GM12878 (cell line): ENCODE measurements around the gene PPP1R15A. TPM values are rescaled to one million over a fixed set of nuclear protein-coding genes. Genes with fewer than 3 reads are reported as not detected.
A peak's percentile ranks its signal among the peaks of the same experiment; 100 is the strongest.

Experiments
- ATAC-seq: fragments of 200-7000 bp; cut with Tn5 transposase; 3 replicates; pipeline ENCODE4 v1.9.1; 2020; ENCODE audit warnings: mild to moderate bottlenecking, moderate library complexity
- BruUV-seq: library from RNA; stranded (reverse); fragments of 400-500 nt; replicated peaks from 2 replicates; lab custom pipeline; 2021; lab: Mats Ljungman, UMichigan
- CTCF ChIA-PET: fragments of 300-600 bp; sonication (Branson Sonifier 250); formaldehyde crosslinking; extraction: SDS; loops from one replicate; lab custom pipeline; 2021; ENCODE audit warnings: inconsistent platforms; lab: Yijun Ruan, JAX
- POLR2A ChIA-PET: fragments of 350-600 bp; formaldehyde crosslinking; extraction: SDS; loops from one replicate; lab custom pipeline; 2021; ENCODE audit warnings: inconsistent platforms; lab: Charles Lee
- RAD21 ChIA-PET: fragments of 300-600 bp; sonication (Branson Sonifier 250); formaldehyde crosslinking; loops from one replicate; lab custom pipeline; 2023; ENCODE audit warnings: antibody characterized with exemption; ENCODE audit not compliant: unreplicated experiment; lab: Charles Lee
- SMC1A ChIA-PET: fragments of 300-600 bp; sonication (Branson Sonifier 250); formaldehyde crosslinking; loops from one replicate; lab custom pipeline; 2023; ENCODE audit not compliant: unreplicated experiment, uncharacterized antibody; lab: Charles Lee
- DNase-seq: peaks from one replicate; pipeline ENCODE4 v3.0.0-alpha.2; 2011; ENCODE audit warnings: low read depth, low spot score
- FAIRE-seq: peaks from 3 replicates; lab custom pipeline; 2011; peaks lifted over from hg19 to GRCh38; lab: Jason Lieb, UNC
- H2AFZ ChIP-seq: 2 replicates; pipeline ENCODE4 v1.6.0; 2011; ENCODE audit warnings: low read depth, low read length, control low read depth; ENCODE audit not compliant: control insufficient read depth
- H3K27ac ChIP-seq: 2 replicates; pipeline ENCODE4 v1.5.1; 2011; ENCODE audit warnings: control low read depth; ENCODE audit not compliant: control insufficient read depth, insufficient read depth
- H3K27me3 ChIP-seq, 2 experiments: replicated peaks in 1 of 2; 2 replicates each; pipeline versions ENCODE4 v1.6.0 to v1.6.1; 2011; ENCODE audit warnings: low read length in 1 of 2; ENCODE audit not compliant: control insufficient read depth in 2 of 2, insufficient read depth in 2 of 2
- H3K36me3 ChIP-seq, 2 experiments: 2 replicates each; pipeline ENCODE4 v1.5.1; 2011; ENCODE audit warnings: low read length in 1 of 2; ENCODE audit not compliant: control insufficient read depth in 2 of 2, insufficient read depth in 2 of 2
- H3K4me1 ChIP-seq: 2 replicates; pipeline ENCODE4 v1.6.1; 2011; ENCODE audit warnings: mild to moderate bottlenecking, low read length, moderate library complexity, mixed read lengths; ENCODE audit not compliant: control insufficient read depth, insufficient read depth
- H3K4me2 ChIP-seq: 2 replicates; pipeline ENCODE4 v1.6.0; 2011; ENCODE audit warnings: control low read depth; ENCODE audit not compliant: control insufficient read depth, insufficient read depth
- H3K4me3 ChIP-seq: fragments of 200-600 bp; sonication (generic); 2 replicates; pipeline ENCODE4 v1.5.1; 2016
- H3K79me2 ChIP-seq: 2 replicates; pipeline ENCODE4 v1.6.0; 2011; ENCODE audit warnings: low read length; ENCODE audit not compliant: control insufficient read depth, insufficient read depth
- H3K9ac ChIP-seq: 2 replicates; pipeline ENCODE4 v1.8.0; 2011; ENCODE audit warnings: low read length, control low read depth, mixed read lengths; ENCODE audit not compliant: control insufficient read depth, insufficient read depth
- H3K9me3 ChIP-seq: replicated peaks from 3 replicates; pipeline ENCODE4 v1.5.1; 2011; ENCODE audit warnings: mild to moderate bottlenecking, low read length; ENCODE audit not compliant: control insufficient read depth, insufficient read depth
- H4K20me1 ChIP-seq: 2 replicates; pipeline ENCODE4 v1.6.0; 2011; ENCODE audit not compliant: control insufficient read depth, insufficient read depth
- IKZF1 ChIP-seq: fragments of 450-650 bp; conservative IDR thresholded peaks from 2 replicates; pipeline ENCODE4 v1.6.1; 2017; ENCODE audit warnings: antibody characterized with exemption, mild to moderate bottlenecking
- PAX5 ChIP-seq: IDR thresholded peaks from 2 replicates; pipeline ENCODE4 v1.6.1; 2011; ENCODE audit warnings: low read depth, low read length, borderline replicate concordance
- POLR2AphosphoS5 ChIP-seq: IDR thresholded peaks from 2 replicates; pipeline ENCODE4 v1.6.1; 2011; ENCODE audit warnings: mild to moderate bottlenecking, low read length, inconsistent platforms
- POU2F2 ChIP-seq: IDR thresholded peaks from 3 replicates; pipeline ENCODE4 v1.6.1; 2011; ENCODE audit warnings: low read depth, mild to moderate bottlenecking, low read length, borderline replicate concordance
- TBL1XR1 ChIP-seq: IDR thresholded peaks from 2 replicates; pipeline ENCODE4 v1.6.1; 2012; ENCODE audit warnings: low read depth, low read length, improper control_type of control experiment
- YBX1 ChIP-seq: fragments of 450-650 bp; IDR thresholded peaks from 2 replicates; pipeline ENCODE4 v1.6.1; 2016; ENCODE audit warnings: antibody characterized with exemption
- WGBS: methylation state at CpG from one replicate; pipeline ENCODE4 v1.1.6; 2016; ENCODE audit warnings: low lambda C conversion rate; ENCODE audit not compliant: insufficient replicate concordance, insufficient coverage; ENCODE audit errors: missing lambda C conversion rate; 5-methylcytosine and 5-hydroxymethylcytosine counted together
- in situ Hi-C: fragments of 300-500 bp; cut with MboI; formaldehyde crosslinking; loops from 9 replicates; pipeline ENCODE4 v1.14.3; 2018; ENCODE audit warnings: mixed read lengths
- intact Hi-C: fragments of 100-400 bp; cut with micrococcal nuclease; formaldehyde crosslinking; loops from one replicate; pipeline ENCODE4 v1.14.2; 2022; ENCODE audit not compliant: unreplicated experiment
- polyA plus RNA-seq, 11 experiments: library from polyadenylated mRNA; depleted of rRNA in 4 of 11; unstranded in 6 of 11; stranded (reverse) in 5 of 11; fragments of >200 nt; fragmentation: Nextera tagmentation in 4 of 11; fragmentation: Illumina TruSeq in 1 of 11; extraction: Ambion mirVana in 4 of 11; extraction: Trizol in 1 of 11; gene quantifications; 1 replicate in 1 of 11; 2 replicates in 10 of 11; pipeline versions ENCODE4 v1.2.1 to v1.2.3, GENCODE V29; 2011 to 2016; ENCODE audit warnings: inconsistent platforms in 2 of 11, missing spikeins in 2 of 11, low read depth in 1 of 11
- total RNA-seq, 4 experiments: library from RNA; depleted of rRNA in 3 of 4; stranded (reverse); fragments of >200 nt in 3 of 4; fragmentation: Illumina TruSeq in 1 of 4; extraction: Trizol in 1 of 4; gene quantifications; 2 replicates each; pipeline versions ENCODE4 v1.2.1 to v1.2.3, GENCODE V29; 2013 to 2021
- TF ChIP-seq, protein P1 (sequence below): fragments of 450-650 bp; formaldehyde crosslinking; IDR thresholded peaks from 2 replicates; pipeline ENCODE4 v1.5.0; 2022; ENCODE audit warnings: mild to moderate bottlenecking, missing genetic modification characterization
- TF ChIP-seq, protein P2 (sequence below): fragments of 450-650 bp; IDR thresholded peaks from 2 replicates; pipeline ENCODE4 v1.6.1; 2017; ENCODE audit warnings: mild to moderate bottlenecking, moderate library complexity
- TF ChIP-seq, protein P3 (sequence below): IDR thresholded peaks from 2 replicates; pipeline ENCODE4 v1.6.1; 2011; ENCODE audit warnings: borderline replicate concordance, low read depth, mild to moderate bottlenecking, moderate library complexity, low read length; ENCODE audit not compliant: insufficient read depth, poor library complexity, severe bottlenecking
- TF ChIP-seq, protein P4 (sequence below): fragments of 450-650 bp; IDR thresholded peaks from 2 replicates; pipeline ENCODE4 v1.6.1; 2018; ENCODE audit warnings: borderline replicate concordance, mild to moderate bottlenecking; ENCODE audit not compliant: partially characterized antibody

The PPP1R15A gene
- total and polyA plus RNA-seq, 10 of the 15 experiments (the other 5 are each of a cell fraction or from before 2014, with no cell fraction given), result 0.68 to 50.8 (median 27.7) TPM

DNA sequence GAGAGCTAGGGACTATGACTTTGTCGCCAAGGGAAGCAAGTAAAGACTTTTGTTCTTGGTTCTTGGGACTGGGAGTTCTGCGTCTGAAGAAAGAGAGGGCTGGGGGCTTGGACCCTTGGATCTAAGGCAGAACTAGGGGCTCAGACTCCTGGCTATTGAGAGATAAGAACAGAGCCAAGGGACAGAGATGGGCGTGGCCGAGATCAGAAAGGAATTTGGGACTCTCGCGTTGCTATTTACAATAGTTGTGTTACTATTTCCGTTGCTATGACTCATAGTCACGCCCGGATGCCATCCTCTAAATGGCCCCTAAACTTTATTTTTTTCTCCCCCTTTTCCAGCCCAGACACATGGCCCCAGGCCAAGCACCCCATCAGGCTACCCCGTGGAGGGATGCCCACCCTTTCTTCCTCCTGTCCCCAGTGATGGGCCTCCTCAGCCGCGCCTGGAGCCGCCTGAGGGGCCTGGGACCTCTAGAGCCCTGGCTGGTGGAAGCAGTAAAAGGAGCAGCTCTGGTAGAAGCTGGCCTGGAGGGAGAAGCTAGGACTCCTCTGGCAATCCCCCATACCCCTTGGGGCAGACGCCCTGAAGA lies 759 bp downstream of the PPP1R15A start:
- WGBS, result under 1% methylated on average over 14 of the region's 14 CpGs
- Histone ChIP-seq H3K27me3 (no peaks in the 10 kb centered on the region), H3K79me2 (peaks cover 50% of the 10 kb centered on the region), H2AFZ (no peak overlapping the region), H3K27ac (peak overlapping the region; percentile 94), H3K4me1 (peaks cover 14% of the 10 kb centered on the region), H3K4me2 (peak overlapping the region; percentile 98), H3K36me3 (peaks cover 1 to 10% of the 10 kb centered on the region in 2 experiments; a peak in 2 of 4 replicates), H3K9ac (peak overlapping the region; percentile 99), H3K9me3 (peaks cover 2% of the 10 kb centered on the region; the same call in 2 of the 3 replicates), H4K20me1 (no peaks in the 10 kb centered on the region), H3K4me3 (peak overlapping the region; percentile 100)
- SMC1A ChIA-PET, result interaction anchor here (0.9 to 4.0 kb wide), 7 partner anchors 14 to 97 kb away, joined by 3 to 28 read pairs (median 12); partner anchors contain the start of genes FTL and NUCB1
- POLR2A ChIA-PET, result interaction anchor here (0.6 to 6.7 kb wide), 18 partner anchors 13 to 1545 kb away, joined by 3 to 64 read pairs (median 6); partner anchors contain the start of genes BAX, FTL, GYS1 and HSD17B14
- RAD21 ChIA-PET, result interaction anchor here (0.9 to 5.0 kb wide), 11 partner anchors 23 to 121 kb away, joined by 3 to 26 read pairs (median 8); partner anchors contain the start of genes FTL, GYS1, NUCB1 and RUVBL2
- CTCF ChIA-PET, result interaction anchor here (1.2 to 3.6 kb wide), 7 partner anchors 27 to 120 kb away, joined by 3 to 22 read pairs (median 5); partner anchors contain the start of genes GYS1, NUCB1 and RUVBL2
- ATAC-seq (peak; percentile 57), FAIRE-seq (peak; percentile 31), DNase-seq (peak; percentile 77)
- in situ Hi-C loops, result no loop called here
- intact Hi-C loops, result no loop called here
- BruUV-seq, result no TSS peak
- TF ChIP-seq, protein P1, sequence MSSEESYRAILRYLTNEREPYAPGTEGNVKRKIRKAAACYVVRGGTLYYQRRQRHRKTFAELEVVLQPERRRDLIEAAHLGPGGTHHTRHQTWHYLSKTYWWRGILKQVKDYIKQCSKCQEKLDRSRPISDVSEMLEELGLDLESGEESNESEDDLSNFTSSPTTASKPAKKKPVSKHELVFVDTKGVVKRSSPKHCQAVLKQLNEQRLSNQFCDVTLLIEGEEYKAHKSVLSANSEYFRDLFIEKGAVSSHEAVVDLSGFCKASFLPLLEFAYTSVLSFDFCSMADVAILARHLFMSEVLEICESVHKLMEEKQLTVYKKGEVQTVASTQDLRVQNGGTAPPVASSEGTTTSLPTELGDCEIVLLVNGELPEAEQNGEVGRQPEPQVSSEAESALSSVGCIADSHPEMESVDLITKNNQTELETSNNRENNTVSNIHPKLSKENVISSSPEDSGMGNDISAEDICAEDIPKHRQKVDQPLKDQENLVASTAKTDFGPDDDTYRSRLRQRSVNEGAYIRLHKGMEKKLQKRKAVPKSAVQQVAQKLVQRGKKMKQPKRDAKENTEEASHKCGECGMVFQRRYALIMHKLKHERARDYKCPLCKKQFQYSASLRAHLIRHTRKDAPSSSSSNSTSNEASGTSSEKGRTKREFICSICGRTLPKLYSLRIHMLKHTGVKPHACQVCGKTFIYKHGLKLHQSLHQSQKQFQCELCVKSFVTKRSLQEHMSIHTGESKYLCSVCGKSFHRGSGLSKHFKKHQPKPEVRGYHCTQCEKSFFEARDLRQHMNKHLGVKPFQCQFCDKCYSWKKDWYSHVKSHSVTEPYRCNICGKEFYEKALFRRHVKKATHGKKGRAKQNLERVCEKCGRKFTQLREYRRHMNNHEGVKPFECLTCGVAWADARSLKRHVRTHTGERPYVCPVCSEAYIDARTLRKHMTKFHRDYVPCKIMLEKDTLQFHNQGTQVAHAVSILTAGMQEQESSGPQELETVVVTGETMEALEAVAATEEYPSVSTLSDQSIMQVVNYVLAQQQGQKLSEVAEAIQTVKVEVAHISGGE, result no peak
- TF ChIP-seq TBL1XR1 (no peak), IKZF1 (no peak), POLR2AphosphoS5 (no peak), POU2F2 (no peak), PAX5 (peak; percentile 95), YBX1 (no peak)
- TF ChIP-seq, protein P2, sequence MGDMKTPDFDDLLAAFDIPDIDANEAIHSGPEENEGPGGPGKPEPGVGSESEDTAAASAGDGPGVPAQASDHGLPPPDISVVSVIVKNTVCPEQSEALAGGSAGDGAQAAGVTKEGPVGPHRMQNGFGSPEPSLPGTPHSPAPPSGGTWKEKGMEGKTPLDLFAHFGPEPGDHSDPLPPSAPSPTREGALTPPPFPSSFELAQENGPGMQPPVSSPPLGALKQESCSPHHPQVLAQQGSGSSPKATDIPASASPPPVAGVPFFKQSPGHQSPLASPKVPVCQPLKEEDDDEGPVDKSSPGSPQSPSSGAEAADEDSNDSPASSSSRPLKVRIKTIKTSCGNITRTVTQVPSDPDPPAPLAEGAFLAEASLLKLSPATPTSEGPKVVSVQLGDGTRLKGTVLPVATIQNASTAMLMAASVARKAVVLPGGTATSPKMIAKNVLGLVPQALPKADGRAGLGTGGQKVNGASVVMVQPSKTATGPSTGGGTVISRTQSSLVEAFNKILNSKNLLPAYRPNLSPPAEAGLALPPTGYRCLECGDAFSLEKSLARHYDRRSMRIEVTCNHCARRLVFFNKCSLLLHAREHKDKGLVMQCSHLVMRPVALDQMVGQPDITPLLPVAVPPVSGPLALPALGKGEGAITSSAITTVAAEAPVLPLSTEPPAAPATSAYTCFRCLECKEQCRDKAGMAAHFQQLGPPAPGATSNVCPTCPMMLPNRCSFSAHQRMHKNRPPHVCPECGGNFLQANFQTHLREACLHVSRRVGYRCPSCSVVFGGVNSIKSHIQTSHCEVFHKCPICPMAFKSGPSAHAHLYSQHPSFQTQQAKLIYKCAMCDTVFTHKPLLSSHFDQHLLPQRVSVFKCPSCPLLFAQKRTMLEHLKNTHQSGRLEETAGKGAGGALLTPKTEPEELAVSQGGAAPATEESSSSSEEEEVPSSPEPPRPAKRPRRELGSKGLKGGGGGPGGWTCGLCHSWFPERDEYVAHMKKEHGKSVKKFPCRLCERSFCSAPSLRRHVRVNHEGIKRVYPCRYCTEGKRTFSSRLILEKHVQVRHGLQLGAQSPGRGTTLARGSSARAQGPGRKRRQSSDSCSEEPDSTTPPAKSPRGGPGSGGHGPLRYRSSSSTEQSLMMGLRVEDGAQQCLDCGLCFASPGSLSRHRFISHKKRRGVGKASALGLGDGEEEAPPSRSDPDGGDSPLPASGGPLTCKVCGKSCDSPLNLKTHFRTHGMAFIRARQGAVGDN, result peak; percentile 15; the same call in 1 of the 2 replicates
- TF ChIP-seq, protein P3, sequence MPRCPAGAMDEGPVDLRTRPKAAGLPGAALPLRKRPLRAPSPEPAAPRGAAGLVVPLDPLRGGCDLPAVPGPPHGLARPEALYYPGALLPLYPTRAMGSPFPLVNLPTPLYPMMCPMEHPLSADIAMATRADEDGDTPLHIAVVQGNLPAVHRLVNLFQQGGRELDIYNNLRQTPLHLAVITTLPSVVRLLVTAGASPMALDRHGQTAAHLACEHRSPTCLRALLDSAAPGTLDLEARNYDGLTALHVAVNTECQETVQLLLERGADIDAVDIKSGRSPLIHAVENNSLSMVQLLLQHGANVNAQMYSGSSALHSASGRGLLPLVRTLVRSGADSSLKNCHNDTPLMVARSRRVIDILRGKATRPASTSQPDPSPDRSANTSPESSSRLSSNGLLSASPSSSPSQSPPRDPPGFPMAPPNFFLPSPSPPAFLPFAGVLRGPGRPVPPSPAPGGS, result no peak
- TF ChIP-seq, protein P4, sequence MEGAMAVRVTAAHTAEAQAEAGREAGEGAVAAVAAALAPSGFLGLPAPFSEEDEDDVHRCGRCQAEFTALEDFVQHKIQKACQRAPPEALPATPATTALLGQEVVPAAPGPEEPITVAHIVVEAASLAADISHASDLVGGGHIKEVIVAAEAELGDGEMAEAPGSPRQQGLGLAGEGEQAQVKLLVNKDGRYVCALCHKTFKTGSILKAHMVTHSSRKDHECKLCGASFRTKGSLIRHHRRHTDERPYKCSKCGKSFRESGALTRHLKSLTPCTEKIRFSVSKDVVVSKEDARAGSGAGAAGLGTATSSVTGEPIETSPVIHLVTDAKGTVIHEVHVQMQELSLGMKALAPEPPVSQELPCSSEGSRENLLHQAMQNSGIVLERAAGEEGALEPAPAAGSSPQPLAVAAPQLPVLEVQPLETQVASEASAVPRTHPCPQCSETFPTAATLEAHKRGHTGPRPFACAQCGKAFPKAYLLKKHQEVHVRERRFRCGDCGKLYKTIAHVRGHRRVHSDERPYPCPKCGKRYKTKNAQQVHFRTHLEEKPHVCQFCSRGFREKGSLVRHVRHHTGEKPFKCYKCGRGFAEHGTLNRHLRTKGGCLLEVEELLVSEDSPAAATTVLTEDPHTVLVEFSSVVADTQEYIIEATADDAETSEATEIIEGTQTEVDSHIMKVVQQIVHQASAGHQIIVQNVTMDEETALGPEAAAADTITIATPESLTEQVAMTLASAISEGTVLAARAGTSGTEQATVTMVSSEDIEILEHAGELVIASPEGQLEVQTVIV, result no peak
